Cardiac fibroblast (primary cell): ENCODE data around the gene ISOC2.
A peak's percentile ranks its signal among the peaks of the same experiment; 100 is the strongest.
"Not testable (repeated sequence)": the region's sequence is repeated elsewhere in the genome, so short reads cannot be mapped to it uniquely, and the experiment has no call there.

Experiments used
- DNase-seq, 2 donors: peaks; one replicate each; pipeline versions ENCODE4 v3.0.0 to v3.0.0-alpha.2; 2010; ENCODE audit warnings: low read depth in 2 of 2
- H3K4me3 ChIP-seq, 2 donors: replicated peaks in 1 of 2; 1 replicate in 1 of 2; 2 replicates in 1 of 2; pipeline ENCODE4 v1.5.1; 2011; ENCODE audit warnings: low read depth in 2 of 2, low read length in 2 of 2, mild to moderate bottlenecking in 2 of 2, moderate library complexity in 1 of 2
- CTCF ChIP-seq: IDR thresholded peaks from one replicate; pipeline ENCODE4 v1.5.1; 2011; ENCODE audit warnings: low read depth, mild to moderate bottlenecking, low read length, inconsistent platforms

The ISOC2 gene

GRCh38 chr19:55410168-55410567, 51.3 kb downstream of the ISOC2 start:
- no peak for TF ChIP-seq CTCF

GRCh38 chr19:55409179-55409578, 52.3 kb downstream of the ISOC2 start:
- DNase-seq, H3K4me3 ChIP-seq: not testable (repeated sequence)

More at GRCh38 chr19:55410168-55410567, 51.3 kb downstream of the ISOC2 start:
- DNase-seq = no peak
- H3K4me3 ChIP-seq = no peak overlapping the region

GRCh38 chr19:55408533-55408872, 52.9 kb downstream of the ISOC2 start:
- no peak for DNase-seq
- TF ChIP-seq CTCF = no peak
- H3K4me3 ChIP-seq = peak overlapping the region; percentile 42 to 48

- TF ChIP-seq CTCF = no peak
- DNase-seq = peak; percentile 100
- H3K4me3 ChIP-seq = peak overlapping the region; percentile 44 to 88
Measured at GRCh38 chr19:55407800-55408532, 53.5 kb downstream of the ISOC2 start.

- H3K4me3 ChIP-seq = peak within 1 kb of the TSS; percentile 77 to 88
- not testable (repeated sequence) for DNase-seq
Measured at GRCh38 chr19:55407550-55407799, 54.0 kb downstream of the ISOC2 start, which contains the start of gene UBE2S. UBE2S (minus strand) TSS chr19:55407788; CDS start chr19:55407589, 199 bp downstream.

GRCh38 chr19:55406826-55407549, 54.5 kb downstream of the ISOC2 start:
- peak; percentile 43 to 50 for DNase-seq
- H3K4me3 ChIP-seq = peak overlapping the region; percentile 77 to 88
- no peak for TF ChIP-seq CTCF

GRCh38 chr19:55406091-55406825, 55.2 kb downstream of the ISOC2 start:
- no peak for TF ChIP-seq CTCF
- H3K4me3 ChIP-seq = peak overlapping the region; percentile 77 to 88
- DNase-seq = no peak
